ENCODE measurements around the gene SPACA6.
"Not testable (repeated sequence)": the region's sequence is repeated elsewhere in the genome, so short reads cannot be mapped to it uniquely, and the experiment has no call there.

The SPACA6 gene

GRCh38 chr19:51737924-51738323, 44.8 kb downstream of the SPACA6 start:
- TF ChIP-seq, protein P1, sequence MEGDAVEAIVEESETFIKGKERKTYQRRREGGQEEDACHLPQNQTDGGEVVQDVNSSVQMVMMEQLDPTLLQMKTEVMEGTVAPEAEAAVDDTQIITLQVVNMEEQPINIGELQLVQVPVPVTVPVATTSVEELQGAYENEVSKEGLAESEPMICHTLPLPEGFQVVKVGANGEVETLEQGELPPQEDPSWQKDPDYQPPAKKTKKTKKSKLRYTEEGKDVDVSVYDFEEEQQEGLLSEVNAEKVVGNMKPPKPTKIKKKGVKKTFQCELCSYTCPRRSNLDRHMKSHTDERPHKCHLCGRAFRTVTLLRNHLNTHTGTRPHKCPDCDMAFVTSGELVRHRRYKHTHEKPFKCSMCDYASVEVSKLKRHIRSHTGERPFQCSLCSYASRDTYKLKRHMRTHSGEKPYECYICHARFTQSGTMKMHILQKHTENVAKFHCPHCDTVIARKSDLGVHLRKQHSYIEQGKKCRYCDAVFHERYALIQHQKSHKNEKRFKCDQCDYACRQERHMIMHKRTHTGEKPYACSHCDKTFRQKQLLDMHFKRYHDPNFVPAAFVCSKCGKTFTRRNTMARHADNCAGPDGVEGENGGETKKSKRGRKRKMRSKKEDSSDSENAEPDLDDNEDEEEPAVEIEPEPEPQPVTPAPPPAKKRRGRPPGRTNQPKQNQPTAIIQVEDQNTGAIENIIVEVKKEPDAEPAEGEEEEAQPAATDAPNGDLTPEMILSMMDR (IDR thresholded peaks at IDR 0.05; ENCODE audit: low read depth, low read length) = no peak
- DNase-seq (ENCODE audit: extremely low read depth, low read depth) = no peak

- DNase-seq (ENCODE audit: extremely low read depth, low read depth) = not testable (repeated sequence)
Observed at GRCh38 chr19:51738523-51738922, 45.4 kb downstream of the SPACA6 start.

- no peak for DNase-seq (ENCODE audit: extremely low read depth, low read depth)
- TF ChIP-seq, protein P1 (IDR thresholded peaks at IDR 0.05; ENCODE audit: low read depth, low read length) = no peak
Observed at GRCh38 chr19:51739466-51740213, 46.5 kb downstream of the SPACA6 start.

- DNase-seq (ENCODE audit: extremely low read depth, low read depth) = no peak
- TF ChIP-seq, protein P1 (IDR thresholded peaks at IDR 0.05; ENCODE audit: low read depth, low read length) = no peak
Observed at GRCh38 chr19:51740356-51740755, 47.2 kb downstream of the SPACA6 start.

GRCh38 chr19:51742789-51743188, 49.7 kb downstream of the SPACA6 start:
- DNase-seq (ENCODE audit: extremely low read depth, low read depth) = no peak
- TF ChIP-seq, protein P1 (IDR thresholded peaks at IDR 0.05; ENCODE audit: low read depth, low read length) = no peak

- no peak for DNase-seq (ENCODE audit: extremely low read depth, low read depth)
- TF ChIP-seq, protein P1 (IDR thresholded peaks at IDR 0.05; ENCODE audit: low read depth, low read length) = no peak
Observed at GRCh38 chr19:51743405-51743804, 50.3 kb downstream of the SPACA6 start.

GRCh38 chr19:51746731-51747130, 53.6 kb downstream of the SPACA6 start:
- no peak for DNase-seq (ENCODE audit: extremely low read depth, low read depth)
- TF ChIP-seq, protein P1 (IDR thresholded peaks at IDR 0.05; ENCODE audit: low read depth, low read length) = no peak

DNA sequence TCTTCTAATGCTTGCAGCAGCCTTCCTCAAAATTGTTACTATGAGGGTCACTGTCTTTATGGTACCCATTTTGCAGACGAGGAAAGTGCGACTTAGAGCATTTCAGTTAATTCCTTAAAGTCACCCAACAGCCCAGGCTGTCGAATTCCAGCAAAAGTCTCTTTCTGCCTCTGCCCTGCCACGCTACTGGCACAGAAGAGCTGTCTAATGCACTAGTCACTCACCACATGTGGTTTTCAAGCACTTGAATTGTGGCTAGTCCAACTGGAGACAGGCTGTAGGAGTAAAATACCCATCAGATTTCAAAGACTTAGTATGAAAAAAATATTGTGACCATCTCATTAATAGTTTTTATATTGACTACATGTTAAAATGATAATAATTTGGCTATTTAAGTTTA, 56.8 kb downstream of the SPACA6 start:
- DNase-seq (ENCODE audit: extremely low read depth, low read depth) = no peak
- TF ChIP-seq, protein P1 (IDR thresholded peaks at IDR 0.05; ENCODE audit: low read depth, low read length) = no peak

Measured in AG09319 (cell line).